Thoracic aorta (tissue), 2 donors: ENCODE results near the gene RFWD3. TPM values are rescaled to one million over a fixed set of nuclear protein-coding genes. Genes with fewer than 3 reads are reported as not detected.

Experiments used
- ATAC-seq: fragments of 150-250 bp; one replicate; pipeline ENCODE4 v1.8.0; 2017; ENCODE audit warnings: low read depth; ENCODE audit not compliant: insufficient number of reproducible peaks, low FRiP score
- DNase-seq: peaks from one replicate; pipeline ENCODE4 v3.0.0-alpha.2; 2020; ENCODE audit warnings: low spot score
- H3K27ac ChIP-seq, 2 donors: fragments of 200-600 bp; sonication (generic); 1 replicate in 1 of 2; 2 replicates in 1 of 2; pipeline ENCODE4 v1.5.1; 2016; ENCODE audit warnings: mild to moderate bottlenecking in 2 of 2, moderate library complexity in 2 of 2
- H3K27me3 ChIP-seq: fragments of 200-600 bp; sonication (generic); replicated peaks from 2 replicates; pipeline ENCODE4 v1.6.0; 2016; ENCODE audit warnings: mild to moderate bottlenecking; ENCODE audit not compliant: insufficient read depth
- H3K36me3 ChIP-seq: fragments of 200-600 bp; sonication (generic); one replicate; pipeline ENCODE4 v1.5.1; 2016
- H3K4me1 ChIP-seq, 2 donors: fragments of 200-600 bp; sonication (generic); 1 replicate in 1 of 2; 2 replicates in 1 of 2; pipeline versions ENCODE4 v1.5.1 to v1.6.0; 2016; ENCODE audit warnings: low read depth in 2 of 2, mild to moderate bottlenecking in 1 of 2; ENCODE audit not compliant: control insufficient read depth in 1 of 2
- H3K4me3 ChIP-seq: fragments of 200-600 bp; sonication (generic); 2 replicates; pipeline ENCODE4 v1.5.1; 2016; ENCODE audit warnings: mild to moderate bottlenecking
- H3K9me3 ChIP-seq: fragments of 200-600 bp; sonication (generic); 2 replicates; pipeline ENCODE4 v1.5.1; 2016
- total RNA-seq, 2 donors: library from RNA; depleted of rRNA; stranded (reverse); fragments of >200 nt; gene quantifications; one replicate each; pipeline versions ENCODE4 v1.1.0 to v1.2.3, GENCODE V29; 2016
- TF ChIP-seq, protein P1 (sequence below): fragments of 200-600 bp; sonication (generic); IDR thresholded peaks from one replicate; pipeline ENCODE4 v1.5.1; 2019; ENCODE audit warnings: antibody characterized with exemption

Gene RFWD3
- total RNA-seq, 2 donors from 2014 or later, result 16.7 to 28.8 TPM

DNA sequence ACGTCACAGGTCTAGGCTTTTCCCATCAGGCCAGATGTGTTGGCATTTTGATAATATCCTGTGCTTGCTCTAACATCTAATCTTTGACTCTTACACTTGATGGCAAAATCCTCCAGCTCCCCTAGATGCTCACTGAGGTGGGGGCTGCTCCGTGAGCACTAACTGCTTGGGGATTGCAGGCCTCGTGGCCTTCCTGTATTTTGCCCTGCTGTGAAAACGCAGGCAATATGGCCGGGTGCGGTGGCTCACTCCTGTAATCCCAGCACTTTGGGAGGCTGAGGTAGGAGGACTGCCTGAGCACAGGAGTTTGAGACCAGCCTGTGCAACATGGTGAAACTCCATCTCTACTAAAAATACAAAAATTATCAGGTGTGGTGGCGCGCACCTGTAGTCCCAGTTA lies 43.7 kb upstream of the RFWD3 start:
- Histone ChIP-seq H3K9me3 (no peaks in the 10 kb centered on the region), H3K4me1 (no peaks in the 10 kb centered on the region), H3K27me3 (no peaks in the 10 kb centered on the region), H3K4me3 (no peak overlapping the region), H3K36me3 (no peaks in the 10 kb centered on the region), H3K27ac (no peak overlapping the region)
- DNase-seq (no peak), ATAC-seq (no peak)
- TF ChIP-seq, protein P1, sequence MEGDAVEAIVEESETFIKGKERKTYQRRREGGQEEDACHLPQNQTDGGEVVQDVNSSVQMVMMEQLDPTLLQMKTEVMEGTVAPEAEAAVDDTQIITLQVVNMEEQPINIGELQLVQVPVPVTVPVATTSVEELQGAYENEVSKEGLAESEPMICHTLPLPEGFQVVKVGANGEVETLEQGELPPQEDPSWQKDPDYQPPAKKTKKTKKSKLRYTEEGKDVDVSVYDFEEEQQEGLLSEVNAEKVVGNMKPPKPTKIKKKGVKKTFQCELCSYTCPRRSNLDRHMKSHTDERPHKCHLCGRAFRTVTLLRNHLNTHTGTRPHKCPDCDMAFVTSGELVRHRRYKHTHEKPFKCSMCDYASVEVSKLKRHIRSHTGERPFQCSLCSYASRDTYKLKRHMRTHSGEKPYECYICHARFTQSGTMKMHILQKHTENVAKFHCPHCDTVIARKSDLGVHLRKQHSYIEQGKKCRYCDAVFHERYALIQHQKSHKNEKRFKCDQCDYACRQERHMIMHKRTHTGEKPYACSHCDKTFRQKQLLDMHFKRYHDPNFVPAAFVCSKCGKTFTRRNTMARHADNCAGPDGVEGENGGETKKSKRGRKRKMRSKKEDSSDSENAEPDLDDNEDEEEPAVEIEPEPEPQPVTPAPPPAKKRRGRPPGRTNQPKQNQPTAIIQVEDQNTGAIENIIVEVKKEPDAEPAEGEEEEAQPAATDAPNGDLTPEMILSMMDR, result no peak

DNA sequence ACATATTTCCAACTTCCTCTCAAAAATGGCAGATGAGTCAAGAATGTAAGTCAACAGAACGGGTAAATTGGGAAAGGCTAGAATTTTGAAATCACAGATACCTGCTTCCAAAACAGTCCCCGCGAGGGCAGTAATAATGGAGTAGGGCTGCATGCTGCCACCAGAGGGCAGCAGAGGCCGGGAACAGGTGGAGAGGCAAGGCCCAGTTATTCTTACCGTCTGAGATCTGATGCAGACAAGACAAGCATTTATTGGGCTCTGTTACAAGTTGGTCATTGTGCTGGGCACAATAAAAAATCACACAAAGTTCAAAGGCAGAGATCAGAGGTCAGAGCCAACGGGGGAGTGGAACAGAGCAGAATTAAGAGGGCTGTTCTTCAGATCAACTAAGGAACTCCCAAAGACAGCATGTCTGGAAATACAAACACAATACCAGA lies 42.8 kb upstream of the RFWD3 start:
- no peaks in the 10 kb centered on the region for H3K9me3 ChIP-seq
- TF ChIP-seq, protein P1, result peak; percentile 94
- no peak overlapping the region for H3K4me3 ChIP-seq
- DNase-seq, result no peak
- no peaks in the 10 kb centered on the region for H3K4me1 ChIP-seq
- no peaks in the 10 kb centered on the region for H3K36me3 ChIP-seq
- peak; percentile 74 for ATAC-seq
- H3K27me3 ChIP-seq, result no peaks in the 10 kb centered on the region
- no peak overlapping the region for H3K27ac ChIP-seq

DNA sequence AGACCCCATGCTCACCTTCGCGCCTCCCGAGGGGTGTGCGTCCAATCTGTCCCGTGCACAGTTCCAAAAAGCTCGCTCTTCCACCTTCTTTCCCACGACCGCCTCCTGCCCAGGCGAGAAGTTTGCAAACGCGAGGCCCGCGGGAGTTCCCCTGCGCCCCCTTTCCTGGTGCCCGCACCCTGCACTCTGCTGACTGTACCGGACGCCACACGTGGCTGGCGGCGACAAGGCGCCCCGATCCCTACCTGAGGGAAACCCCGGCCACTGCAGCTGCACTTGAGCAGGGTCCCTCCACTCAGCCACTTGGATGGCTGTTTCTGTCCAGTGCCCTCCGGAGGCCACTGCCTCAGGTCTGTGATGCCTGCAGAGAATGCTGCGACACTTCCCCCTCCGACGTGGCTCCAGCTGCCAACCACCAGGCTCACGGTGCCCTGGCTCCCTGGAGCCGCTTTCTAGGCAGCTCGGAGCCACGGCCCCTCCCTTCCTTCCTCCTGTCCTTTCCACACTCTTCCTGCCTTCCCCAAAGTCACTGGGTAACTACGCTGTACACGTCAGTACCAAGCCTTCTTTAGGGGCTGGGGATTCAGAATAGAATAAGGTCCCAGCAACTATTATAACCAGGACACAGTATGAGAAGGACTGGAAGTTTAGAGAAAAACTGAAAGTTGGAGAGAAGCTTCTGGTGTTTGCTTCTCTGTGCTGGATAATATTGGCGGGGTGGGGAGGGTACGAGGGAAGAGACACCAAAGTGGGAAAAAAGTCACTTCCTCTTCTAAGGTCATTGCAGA lies 34.0 kb upstream of the RFWD3 start, which contains the start of gene MLKL:
TSS of gene MLKL (minus strand) at position 425 of the 788 bp plus-strand sequence. CDS start 5,105 bp downstream, outside the sequence.
- ATAC-seq, result peak; percentile 76
- no peaks in the 10 kb centered on the region for H3K36me3 ChIP-seq

DNA sequence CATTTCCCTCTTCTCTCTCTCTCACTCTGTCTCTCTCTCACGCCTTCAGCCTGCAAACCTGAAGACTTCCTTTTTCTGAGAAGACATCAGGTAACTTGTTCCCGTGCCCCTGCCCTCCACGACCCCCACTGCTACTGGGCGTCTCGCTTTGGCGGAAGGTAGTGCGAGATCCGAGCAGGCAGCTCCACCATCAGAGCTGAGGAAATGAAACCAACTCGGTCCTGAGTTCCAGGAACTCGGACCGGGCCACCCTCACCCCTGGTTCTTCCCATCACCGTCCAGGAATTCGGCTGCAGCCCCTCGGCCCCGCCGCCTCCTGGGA lies 33.4 kb upstream of the RFWD3 start:
- peak overlapping the region; percentile 88 for H3K4me3 ChIP-seq
- no peaks in the 10 kb centered on the region for H3K36me3 ChIP-seq
- peaks cover 0 to 17% of the 10 kb centered on the region in 2 donors for H3K4me1 ChIP-seq
- peak overlapping the region; percentile 81 to 82 for H3K27ac ChIP-seq
- no peaks in the 10 kb centered on the region for H3K27me3 ChIP-seq
- no peaks in the 10 kb centered on the region for H3K9me3 ChIP-seq
- ATAC-seq (no peak), DNase-seq (no peak)
- TF ChIP-seq, protein P1, result no peak

More for the DNA sequence above, 34.0 kb upstream of the RFWD3 start, which contains the start of gene MLKL:
- DNase-seq, result peak; percentile 29
- peaks cover 0 to 17% of the 10 kb centered on the region in 2 donors for H3K4me1 ChIP-seq
- H3K27ac ChIP-seq, result peak within 1 kb of the TSS; percentile 81 to 82
- TF ChIP-seq, protein P1, result no peak
- peak within 1 kb of the TSS; percentile 88 for H3K4me3 ChIP-seq
- H3K9me3 ChIP-seq, result no peaks in the 10 kb centered on the region
- H3K27me3 ChIP-seq, result no peaks in the 10 kb centered on the region

DNA sequence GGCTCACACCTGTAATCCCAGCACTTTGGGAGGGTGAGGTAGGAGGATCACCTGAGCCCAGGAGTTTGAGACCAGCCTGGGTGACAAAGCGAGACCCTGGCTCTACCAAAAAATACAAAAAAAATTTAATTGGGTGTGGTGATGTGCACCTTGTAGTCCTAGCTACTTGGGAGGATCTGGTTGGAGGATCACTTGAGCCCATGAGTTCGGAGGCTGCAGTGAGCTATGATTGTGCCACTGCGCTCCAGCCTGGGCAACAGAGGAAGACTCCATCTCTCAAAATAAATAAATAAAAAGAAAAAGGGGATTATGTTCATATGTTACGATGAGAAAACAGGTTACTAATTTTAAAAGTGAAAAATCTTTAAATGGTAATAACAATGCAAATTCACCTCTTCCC lies 33.0 kb upstream of the RFWD3 start:
- Histone ChIP-seq H3K36me3 (no peaks in the 10 kb centered on the region), H3K4me1 (peaks cover 0 to 17% of the 10 kb centered on the region in 2 donors), H3K27ac (no peak overlapping the region), H3K4me3 (peak overlapping the region; percentile 88), H3K9me3 (no peaks in the 10 kb centered on the region), H3K27me3 (no peaks in the 10 kb centered on the region)
- ATAC-seq (no peak), DNase-seq (no peak)
- TF ChIP-seq, protein P1, result no peak
